NCI-H526 (cell line): ENCODE results near the gene CD300C.
"Not testable (repeated sequence)": the region's sequence is repeated elsewhere in the genome, so short reads cannot be mapped to it uniquely, and the experiment has no call there.

Experiments
- DNase-seq, 2 experiments: peaks; one replicate each; lab custom pipeline; 2025; lab: John Stamatoyannopoulos, UW

Gene CD300C

GRCh38 chr17:74545843-74546230 lies at the start of gene CD300C:
TSS of gene CD300C (minus strand) at chr17:74546115. CDS start at chr17:74545782, 333 bp downstream.
- no peak for DNase-seq

- DNase-seq = no peak
Observed at GRCh38 chr17:74595037-74595750, 49.3 kb upstream of the CD300C start.

GRCh38 chr17:74592087-74592990 lies 46.4 kb upstream of the CD300C start, which contains the start of gene CD300LD:
TSS of gene CD300LD (minus strand) at chr17:74592283. CDS start at chr17:74592202, 81 bp downstream.
- no peak for DNase-seq

GRCh38 chr17:74591503-74591902 lies 45.6 kb upstream of the CD300C start:
- DNase-seq = no peak

- no peak for DNase-seq
Observed at GRCh38 chr17:74585711-74586110, 39.8 kb upstream of the CD300C start.

GRCh38 chr17:74584292-74585060 lies 38.6 kb upstream of the CD300C start:
- DNase-seq = no peak

- DNase-seq = no peak
Observed at GRCh38 chr17:74582633-74583032, 36.7 kb upstream of the CD300C start.

- DNase-seq = no peak
Observed at GRCh38 chr17:74579900-74580299, 34.0 kb upstream of the CD300C start.

- DNase-seq = no peak
Observed at GRCh38 chr17:74578979-74579378, 33.1 kb upstream of the CD300C start.

- no peak for DNase-seq
Observed at GRCh38 chr17:74574489-74575142, 28.7 kb upstream of the CD300C start.

- not testable (repeated sequence) for DNase-seq
Observed at GRCh38 chr17:74573635-74574034, 27.7 kb upstream of the CD300C start.

GRCh38 chr17:74573169-74573568 lies 27.3 kb upstream of the CD300C start:
- no peak for DNase-seq

GRCh38 chr17:74571621-74572270 lies 25.8 kb upstream of the CD300C start:
- no peak for DNase-seq

- no peak for DNase-seq
Observed at GRCh38 chr17:74569020-74570003, 23.4 kb upstream of the CD300C start.

GRCh38 chr17:74568106-74568873 lies 22.4 kb upstream of the CD300C start:
- no peak for DNase-seq

GRCh38 chr17:74567397-74567796 lies 21.5 kb upstream of the CD300C start, which contains the start of gene CD300H:
TSS of gene CD300H (minus strand) at chr17:74567509.
- no peak for DNase-seq

GRCh38 chr17:74566132-74566753 lies 20.3 kb upstream of the CD300C start:
- DNase-seq = peak in 1 of 2 experiments; percentile 61

GRCh38 chr17:74565126-74565525 lies 19.2 kb upstream of the CD300C start:
- no peak for DNase-seq

- DNase-seq = no peak
Observed at GRCh38 chr17:74563358-74563757, 17.4 kb upstream of the CD300C start.
